Naive thymus-derived CD4-positive, alpha-beta T cell (primary cell): ENCODE results near the gene CARD14. TPM values are rescaled to one million over a fixed set of nuclear protein-coding genes. Genes with fewer than 3 reads are reported as not detected.

ENCODE experiments used
- ATAC-seq: fragments of 150-1000 bp; cut with Tn5 transposase; 2 replicates; pipeline ENCODE4 v1.10.0; 2021; ENCODE audit warnings: mild to moderate bottlenecking, moderate library complexity
- CTCF ChIA-PET: fragments of 350-600 bp; sonication (Branson Sonifier 250); formaldehyde crosslinking; loops from one replicate; lab custom pipeline; 2021; ENCODE audit warnings: antibody characterized with exemption; lab: Charles Lee
- POLR2A ChIA-PET: fragments of 350-600 bp; sonication (Branson Sonifier 250); formaldehyde crosslinking; loops from one replicate; lab custom pipeline; 2021; ENCODE audit warnings: antibody characterized with exemption, inconsistent platforms; lab: Charles Lee
- DNase-seq, 9 donors: peaks; one replicate each; pipeline versions ENCODE4 v3.0.0 to v3.0.0-alpha.2; 2020 to 2022; ENCODE audit warnings: mixed read lengths in 1 of 9
- H3K27ac ChIP-seq: one replicate; pipeline ENCODE4 v1.7.0; 2013; ENCODE audit warnings: mild to moderate bottlenecking, low read depth, low read length, moderate library complexity
- H3K27me3 ChIP-seq, 2 donors: one replicate each; pipeline ENCODE4 v1.7.0; 2013; ENCODE audit warnings: low read length in 2 of 2, mild to moderate bottlenecking in 2 of 2, moderate library complexity in 2 of 2; ENCODE audit not compliant: control insufficient read depth in 2 of 2, insufficient read depth in 2 of 2
- H3K36me3 ChIP-seq, 3 experiments: 1 replicate in 2 of 3; 2 replicates in 1 of 3; pipeline ENCODE4 v1.7.0; 2013; ENCODE audit warnings: low read length in 3 of 3, mild to moderate bottlenecking in 3 of 3, moderate library complexity in 1 of 3; ENCODE audit not compliant: insufficient read depth in 3 of 3, control insufficient read depth in 2 of 3
- H3K4me1 ChIP-seq, 2 donors: one replicate each; pipeline ENCODE4 v1.7.0; 2013; ENCODE audit warnings: low read length in 2 of 2, mild to moderate bottlenecking in 2 of 2, moderate library complexity in 1 of 2; ENCODE audit not compliant: control insufficient read depth in 2 of 2, insufficient read depth in 2 of 2
- H3K4me3 ChIP-seq: 2 replicates; pipeline ENCODE4 v1.7.0; 2013; ENCODE audit warnings: mild to moderate bottlenecking, low read length
- H3K9me3 ChIP-seq, 3 experiments: 1 replicate in 2 of 3; 2 replicates in 1 of 3; pipeline ENCODE4 v1.7.0; 2013; ENCODE audit warnings: low read length in 3 of 3; ENCODE audit not compliant: control insufficient read depth in 2 of 3
- H3K27ac Mint-ChIP-seq, 9 donors: one replicate each; pipeline ENCODE4 v1.8.0; 2020 to 2022; ENCODE audit warnings: mixed read lengths in 9 of 9, mild to moderate bottlenecking in 8 of 9, moderate library complexity in 5 of 9, inconsistent platforms in 2 of 9
- H3K27me3 Mint-ChIP-seq, 5 donors: one replicate each; pipeline ENCODE4 v1.8.0; 2021 to 2022; ENCODE audit warnings: mixed read lengths in 5 of 5, mild to moderate bottlenecking in 1 of 5
- H3K36me3 Mint-ChIP-seq, 5 donors: one replicate each; pipeline ENCODE4 v1.8.0; 2020 to 2022; ENCODE audit warnings: mixed read lengths in 5 of 5, mild to moderate bottlenecking in 3 of 5, inconsistent platforms in 1 of 5
- H3K4me1 Mint-ChIP-seq, 7 donors: one replicate each; pipeline ENCODE4 v1.8.0; 2020 to 2022; ENCODE audit warnings: mixed read lengths in 7 of 7, mild to moderate bottlenecking in 3 of 7, inconsistent platforms in 1 of 7
- H3K4me3 Mint-ChIP-seq, 10 donors: one replicate each; pipeline ENCODE4 v1.8.0; 2020 to 2022; ENCODE audit warnings: mild to moderate bottlenecking in 10 of 10, mixed read lengths in 10 of 10, moderate library complexity in 6 of 10, inconsistent platforms in 2 of 10
- H3K9me3 Mint-ChIP-seq, 11 donors: one replicate each; pipeline ENCODE4 v1.8.0; 2020 to 2022; ENCODE audit warnings: mixed read lengths in 11 of 11, mild to moderate bottlenecking in 4 of 11, inconsistent platforms in 1 of 11, moderate library complexity in 1 of 11
- intact Hi-C, 2 donors: fragments of 100-400 bp; cut with micrococcal nuclease; formaldehyde crosslinking; loops; one replicate each; pipeline ENCODE4 v1.15.1; 2023
- polyA plus RNA-seq, 2 donors: library from polyadenylated mRNA; unstranded; fragments of 300-500 nt; fragmentation: Illumina TruSeq; gene quantifications; one replicate each; pipeline ENCODE4 v1.2.3, GENCODE V29; 2021
- total RNA-seq, 6 experiments: library from RNA in 5 of 6; stranded (reverse) in 5 of 6; gene quantifications; 1 replicate in 5 of 6; 2 replicates in 1 of 6; pipeline ENCODE4 v1.2.3 and lab custom pipeline; 2021 to 2026

Gene CARD14
- total and polyA plus RNA-seq, 7 experiments from 2014 or later, result 0.24 to 0.57 (median 0.30) TPM; not detected in 4

DNA sequence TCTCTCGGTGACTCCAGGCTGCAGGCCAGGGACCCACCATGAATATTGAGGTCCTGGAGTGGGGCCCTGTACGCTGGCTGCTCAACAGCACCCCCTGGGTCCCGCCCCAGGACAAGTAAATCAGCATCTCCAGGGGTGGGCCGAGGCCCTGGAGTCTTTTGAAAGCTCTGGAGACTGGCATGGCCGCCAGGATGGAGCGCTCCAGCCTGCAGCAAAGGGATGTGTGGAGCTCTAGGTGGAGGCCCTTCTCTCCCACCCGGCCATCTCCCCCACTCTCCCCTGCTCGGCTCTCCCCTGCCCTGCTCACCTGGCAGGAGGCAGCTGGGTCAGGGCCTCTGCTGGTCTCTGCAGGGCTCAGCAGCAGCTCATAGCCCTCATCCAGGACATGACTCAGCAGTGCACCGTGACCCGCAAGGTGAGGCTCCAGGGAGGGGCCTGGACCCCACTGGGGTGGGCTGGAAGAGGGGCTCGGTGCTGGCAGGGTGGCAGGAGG is 33.7 kb downstream of the CARD14 start:
- Histone ChIP-seq H3K4me1 (no peaks in the 10 kb centered on the region), H3K27ac (no peak overlapping the region), H3K36me3 (peaks cover 0 to 6% (median 0%) of the 10 kb centered on the region in 3 experiments), H3K27me3 (no peaks in the 10 kb centered on the region), H3K4me3 (no peak overlapping the region), H3K9me3 (no peaks in the 10 kb centered on the region)
- H3K27me3 Mint-ChIP-seq, result no peaks in the 10 kb centered on the region
- ATAC-seq (no peak), DNase-seq (no peak)
- H3K9me3 Mint-ChIP-seq, result no peaks in the 10 kb centered on the region
- no peaks in the 10 kb centered on the region for H3K4me1 Mint-ChIP-seq
- no peak overlapping the region for H3K4me3 Mint-ChIP-seq
- intact Hi-C loops, result no loop called here
- H3K36me3 Mint-ChIP-seq, result no peaks in the 10 kb centered on the region
- CTCF ChIA-PET, result no interaction called here
- no peak overlapping the region for H3K27ac Mint-ChIP-seq
- POLR2A ChIA-PET, result no interaction called here

DNA sequence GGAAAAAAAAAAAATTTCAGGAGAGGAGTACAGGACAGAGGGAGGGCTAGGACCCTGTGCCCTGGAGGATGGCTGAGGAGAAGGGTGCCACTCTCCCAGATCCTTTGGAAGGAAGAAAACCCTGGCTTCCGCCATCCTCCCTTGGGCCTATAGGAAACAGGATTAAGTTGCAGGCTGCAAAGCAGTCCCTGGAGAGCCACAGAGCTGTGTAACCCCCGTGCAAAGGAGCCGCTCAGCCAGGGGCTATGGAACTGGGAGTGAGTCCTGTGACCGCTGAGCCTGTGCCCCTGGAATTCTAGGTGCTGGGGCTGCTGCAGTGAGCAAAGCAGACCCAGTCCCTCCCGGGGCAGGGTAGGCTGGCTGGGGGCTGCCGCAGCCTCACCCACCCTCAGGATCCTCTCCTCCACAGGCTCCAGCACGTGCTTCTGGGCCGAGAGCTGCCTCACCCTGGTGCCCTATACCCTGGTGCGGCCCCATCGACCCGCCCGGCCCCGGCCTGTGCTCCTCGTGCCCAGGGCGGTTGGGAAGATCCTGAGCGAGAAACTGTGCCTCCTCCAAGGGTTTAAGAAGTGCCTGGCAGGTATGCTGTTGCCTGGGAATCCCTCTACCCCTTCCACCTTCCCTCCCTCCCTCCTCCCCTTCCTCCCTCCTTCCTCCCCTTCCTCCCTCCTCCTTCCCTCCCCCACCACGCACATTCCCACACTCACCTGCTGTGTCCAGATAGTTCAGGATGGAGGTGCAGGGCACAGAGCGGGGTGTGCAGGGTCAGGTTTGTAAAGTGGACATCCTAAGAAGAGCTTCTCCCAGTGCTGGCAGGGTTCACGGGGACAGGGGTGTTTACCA is 35.0 kb downstream of the CARD14 start:
- no peaks in the 10 kb centered on the region for H3K27me3 ChIP-seq
- no peaks in the 10 kb centered on the region for H3K9me3 ChIP-seq
- no peak for ATAC-seq
- intact Hi-C loops, result no loop called here
- Mint-ChIP-seq H3K9me3 (no peaks in the 10 kb centered on the region), H3K27me3 (no peaks in the 10 kb centered on the region), H3K4me1 (no peaks in the 10 kb centered on the region), H3K27ac (peak overlapping the region in 1 of 9 donors; percentile 25), H3K36me3 (peaks cover 0 to 4% (median 0%) of the 10 kb centered on the region in 5 donors), H3K4me3 (no peak overlapping the region)
- H3K4me1 ChIP-seq, result no peaks in the 10 kb centered on the region
- no peak overlapping the region for H3K27ac ChIP-seq
- no peak overlapping the region for H3K4me3 ChIP-seq
- no peak for DNase-seq
- ChIA-PET CTCF (no interaction called here), POLR2A (no interaction called here)
- peaks cover 0 to 20% (median 0%) of the 10 kb centered on the region in 3 experiments for H3K36me3 ChIP-seq

DNA sequence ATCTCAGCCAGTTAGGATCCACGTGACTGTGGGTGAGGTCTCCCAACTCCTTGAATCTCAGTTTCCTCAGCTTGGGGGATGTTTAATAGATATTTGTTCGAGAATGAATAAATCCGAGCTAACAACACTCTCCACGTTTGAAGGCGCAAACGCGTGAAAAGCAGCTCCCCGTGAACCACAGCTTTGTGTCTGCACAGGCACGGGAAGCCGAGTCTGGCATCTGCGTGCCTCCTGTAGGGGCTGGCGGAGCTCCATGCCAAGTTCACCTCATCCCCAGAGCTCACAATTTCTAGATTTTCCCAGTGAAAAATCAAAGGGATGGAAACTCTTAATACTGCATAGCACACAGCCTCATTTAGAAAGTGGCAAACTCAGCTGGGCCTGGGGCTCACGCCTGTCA is 36.0 kb downstream of the CARD14 start:
- DNase-seq, result no peak
- H3K27ac ChIP-seq, result no peak overlapping the region
- ChIA-PET CTCF (no interaction called here), POLR2A (interaction anchor here (0.9 kb wide), 1 partner anchor 24 kb away, joined by 3 read pairs; no protein-coding TSS in a partner anchor)
- no peaks in the 10 kb centered on the region for H3K4me1 ChIP-seq
- no peaks in the 10 kb centered on the region for H3K9me3 ChIP-seq
- H3K36me3 Mint-ChIP-seq, result peaks cover 0 to 12% (median 4%) of the 10 kb centered on the region in 5 donors
- no peak overlapping the region for H3K4me3 ChIP-seq
- no peaks in the 10 kb centered on the region for H3K27me3 Mint-ChIP-seq
- H3K4me3 Mint-ChIP-seq, result no peak overlapping the region
- intact Hi-C loops, result no loop called here
- no peak for ATAC-seq
- H3K27me3 ChIP-seq, result no peaks in the 10 kb centered on the region
- H3K36me3 ChIP-seq, result peaks cover 0 to 29% (median under 1%) of the 10 kb centered on the region in 3 experiments
- H3K27ac Mint-ChIP-seq, result no peak overlapping the region
- no peaks in the 10 kb centered on the region for H3K9me3 Mint-ChIP-seq
- H3K4me1 Mint-ChIP-seq, result no peaks in the 10 kb centered on the region

DNA sequence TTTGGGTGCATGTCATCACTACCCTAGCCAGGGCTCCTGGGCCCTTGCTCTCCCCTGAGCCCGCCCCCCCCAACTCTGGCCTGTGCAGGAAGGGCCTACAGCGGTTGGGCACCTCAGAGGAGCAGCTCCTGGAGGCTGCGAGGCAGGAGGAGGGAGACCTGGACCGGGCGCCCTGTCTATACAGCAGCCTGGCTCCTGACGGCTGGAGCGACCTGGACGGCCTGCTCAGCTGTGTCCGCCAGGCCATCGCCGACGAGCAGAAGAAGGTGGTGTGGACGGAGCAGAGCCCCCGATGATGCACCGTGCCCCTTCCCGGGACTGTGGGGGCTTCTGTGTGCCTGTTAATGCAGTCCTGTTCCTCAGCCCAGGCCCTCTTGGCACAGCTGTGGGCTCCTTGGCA is 38.2 kb downstream of the CARD14 start:
- Mint-ChIP-seq H3K36me3 (peaks cover 0 to 21% (median 4%) of the 10 kb centered on the region in 5 donors), H3K27ac (no peak overlapping the region), H3K9me3 (no peaks in the 10 kb centered on the region), H3K27me3 (no peaks in the 10 kb centered on the region), H3K4me1 (no peaks in the 10 kb centered on the region), H3K4me3 (no peak overlapping the region)
- Histone ChIP-seq H3K4me3 (no peak overlapping the region), H3K9me3 (no peaks in the 10 kb centered on the region), H3K27me3 (no peaks in the 10 kb centered on the region), H3K27ac (no peak overlapping the region), H3K36me3 (peaks cover 0 to 52% (median 10%) of the 10 kb centered on the region in 3 experiments), H3K4me1 (no peaks in the 10 kb centered on the region)
- POLR2A ChIA-PET, result no interaction called here
- intact Hi-C loops, result no loop called here
- ATAC-seq (no peak), DNase-seq (no peak)
- CTCF ChIA-PET, result no interaction called here

DNA sequence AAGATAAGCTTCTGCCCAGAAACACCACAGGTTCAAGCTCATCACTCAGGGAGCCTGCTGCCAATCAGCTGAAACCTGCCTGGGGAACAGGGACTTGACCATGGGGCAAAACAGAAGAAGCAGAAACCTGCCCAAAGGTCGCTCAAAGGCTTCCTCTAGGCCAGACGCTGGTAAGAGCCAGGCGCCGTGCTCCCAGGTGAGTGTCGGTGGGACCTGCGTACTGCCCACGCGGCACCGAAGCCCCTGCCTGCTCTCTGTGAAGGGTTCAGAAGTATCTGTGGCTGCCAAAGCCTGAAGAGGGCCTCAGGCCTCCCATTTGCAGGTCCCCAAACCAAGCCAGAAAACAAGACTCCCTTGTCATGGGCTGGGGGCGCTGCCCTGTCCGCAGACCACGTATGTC is 39.9 kb downstream of the CARD14 start:
- ChIA-PET CTCF (no interaction called here), POLR2A (interaction anchor here (0.7 to 1.6 kb wide), 2 partner anchors 13 to 53 kb away, joined by 3 read pairs; no protein-coding TSS in a partner anchor)
- intact Hi-C loops, result no loop called here
- Mint-ChIP-seq H3K27me3 (no peaks in the 10 kb centered on the region), H3K4me1 (no peaks in the 10 kb centered on the region), H3K4me3 (no peak overlapping the region), H3K9me3 (peaks cover 0 to 2% (median 0%) of the 10 kb centered on the region in 11 donors), H3K27ac (no peak overlapping the region), H3K36me3 (peaks cover 0 to 21% (median 4%) of the 10 kb centered on the region in 5 donors)
- DNase-seq (no peak), ATAC-seq (no peak)
- no peak overlapping the region for H3K4me3 ChIP-seq
- no peaks in the 10 kb centered on the region for H3K27me3 ChIP-seq
- H3K27ac ChIP-seq, result no peak overlapping the region
- H3K36me3 ChIP-seq, result peaks cover 0 to 69% (median 10%) of the 10 kb centered on the region in 3 experiments
- no peaks in the 10 kb centered on the region for H3K9me3 ChIP-seq
- H3K4me1 ChIP-seq, result no peaks in the 10 kb centered on the region

DNA sequence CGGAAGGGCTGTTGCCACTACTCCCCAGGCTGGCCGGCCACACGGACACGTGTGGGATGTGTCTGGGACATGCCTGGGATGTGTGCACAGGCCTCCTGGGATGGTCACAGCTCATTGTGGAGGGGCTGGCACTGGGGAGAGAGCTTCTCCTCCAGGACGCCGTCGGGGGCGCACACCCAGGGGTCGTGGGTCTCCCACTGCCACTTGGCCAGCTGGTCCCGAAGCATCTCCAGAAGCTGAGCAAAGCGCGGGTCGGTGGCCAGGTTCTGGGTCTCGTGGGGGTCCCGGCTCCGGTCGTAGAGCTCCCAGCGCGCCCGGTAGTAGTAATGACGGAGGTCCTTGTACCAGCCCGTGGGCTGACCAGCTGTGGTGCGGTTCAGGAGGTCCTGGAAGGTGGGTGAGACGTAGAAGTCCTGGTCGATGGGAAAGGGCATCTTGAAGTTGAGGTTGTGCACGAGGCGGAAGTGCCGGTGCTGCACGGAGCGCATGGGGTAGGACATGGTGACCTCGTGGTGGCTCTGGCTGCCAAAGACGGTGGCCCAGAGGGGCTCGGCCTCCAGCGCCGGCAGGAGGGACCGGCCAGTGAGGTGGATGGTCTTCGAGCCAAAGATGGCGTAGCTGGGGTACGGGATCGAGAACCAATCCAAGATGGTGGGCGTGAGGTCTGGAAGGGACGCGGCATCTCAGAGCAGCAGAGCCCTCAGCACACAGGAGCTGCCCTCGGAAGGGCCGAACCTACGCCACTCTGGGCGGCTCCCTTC is 40.7 kb downstream of the CARD14 start:
- POLR2A ChIA-PET, result interaction anchor here (1.6 kb wide), 1 partner anchor 52 kb away, joined by 3 read pairs; no protein-coding TSS in a partner anchor
- peaks cover 0 to 77% (median 10%) of the 10 kb centered on the region in 3 experiments for H3K36me3 ChIP-seq
- Mint-ChIP-seq H3K4me1 (peaks cover 0 to 2% (median 0%) of the 10 kb centered on the region in 7 donors), H3K4me3 (no peak overlapping the region), H3K27me3 (no peaks in the 10 kb centered on the region), H3K9me3 (peaks cover 0 to 2% (median 0%) of the 10 kb centered on the region in 11 donors), H3K36me3 (peaks cover 0 to 21% (median 4%) of the 10 kb centered on the region in 5 donors), H3K27ac (no peak overlapping the region)
- no peaks in the 10 kb centered on the region for H3K27me3 ChIP-seq
- no peak overlapping the region for H3K27ac ChIP-seq
- CTCF ChIA-PET, result no interaction called here
- no peak for DNase-seq
- H3K9me3 ChIP-seq, result no peaks in the 10 kb centered on the region
- ATAC-seq, result no peak
- no peak overlapping the region for H3K4me3 ChIP-seq
- H3K4me1 ChIP-seq, result no peaks in the 10 kb centered on the region
- intact Hi-C loops, result no loop called here
